Keratinocyte (primary cell): Measurements from ENCODE around the gene RASGRP3. TPM values are rescaled to one million over a fixed set of nuclear protein-coding genes. Genes with fewer than 3 reads are reported as not detected.
"Not testable (repeated sequence)": the region's sequence is repeated elsewhere in the genome, so short reads cannot be mapped to it uniquely, and the experiment has no call there.

Experiments
- DNase-seq: peaks from one replicate; pipeline ENCODE4 v3.0.0-alpha.2; 2011; ENCODE audit warnings: low read depth, missing footprints, low spot score
- FAIRE-seq: peaks from 2 replicates; lab custom pipeline; 2011; peaks lifted over from hg19 to GRCh38; lab: Jason Lieb, UNC
- H2AFZ ChIP-seq: 2 replicates; pipeline ENCODE4 v1.6.0; 2012; ENCODE audit warnings: low read length, control low read depth, inconsistent platforms; ENCODE audit not compliant: control insufficient read depth
- H3K27ac ChIP-seq: 2 replicates; pipeline ENCODE4 v1.5.1; 2011; ENCODE audit warnings: low read length; ENCODE audit not compliant: control insufficient read depth, insufficient read depth
- H3K27me3 ChIP-seq: 3 replicates; pipeline ENCODE4 v1.6.0; 2011; ENCODE audit warnings: low read length; ENCODE audit not compliant: control insufficient read depth, insufficient read depth; ENCODE audit errors: extremely low read depth
- H3K36me3 ChIP-seq, 2 experiments: 2 replicates in 1 of 2; 3 replicates in 1 of 2; pipeline ENCODE4 v1.5.1; 2011; ENCODE audit warnings: low read length in 2 of 2, mild to moderate bottlenecking in 1 of 2; ENCODE audit not compliant: control insufficient read depth in 2 of 2, insufficient read depth in 2 of 2; ENCODE audit errors: extremely low read depth in 1 of 2
- H3K4me1 ChIP-seq: 3 replicates; pipeline ENCODE4 v1.5.1; 2011; ENCODE audit warnings: low read length; ENCODE audit not compliant: control insufficient read depth, insufficient read depth; ENCODE audit errors: extremely low read depth
- H3K4me2 ChIP-seq: 3 replicates; pipeline ENCODE4 v1.6.0; 2011; ENCODE audit warnings: low read depth, low read length; ENCODE audit not compliant: control insufficient read depth, insufficient read depth; ENCODE audit errors: extremely low read depth
- H3K4me3 ChIP-seq, 3 experiments: fragments of 200-600 bp in 1 of 3; sonication (generic) in 1 of 3; 2 replicates in 2 of 3; 3 replicates in 1 of 3; pipeline ENCODE4 v1.5.1; 2011 to 2016; ENCODE audit warnings: low read length in 3 of 3, mild to moderate bottlenecking in 3 of 3, control low read depth in 2 of 3, inconsistent platforms in 1 of 3, low read depth in 1 of 3, mixed read lengths in 1 of 3, mixed run types in 1 of 3, moderate library complexity in 1 of 3; ENCODE audit not compliant: control insufficient read depth in 2 of 3, insufficient read depth in 2 of 3; ENCODE audit errors: extremely low read depth in 1 of 3
- H3K79me2 ChIP-seq: 2 replicates; pipeline ENCODE4 v1.6.0; 2012; ENCODE audit warnings: low read length; ENCODE audit not compliant: control insufficient read depth, insufficient read depth
- H3K9ac ChIP-seq: 3 replicates; pipeline ENCODE4 v1.6.0; 2011; ENCODE audit warnings: low read length; ENCODE audit not compliant: control insufficient read depth, insufficient read depth; ENCODE audit errors: extremely low read depth
- H3K9me1 ChIP-seq: 3 replicates; pipeline ENCODE4 v1.6.0; 2011; ENCODE audit warnings: low read length; ENCODE audit not compliant: control insufficient read depth, insufficient read depth; ENCODE audit errors: extremely low read depth
- H3K9me3 ChIP-seq: 2 replicates; pipeline ENCODE4 v1.5.1; 2012; ENCODE audit warnings: low read depth, low read length; ENCODE audit not compliant: control insufficient read depth
- H4K20me1 ChIP-seq: 3 replicates; pipeline ENCODE4 v1.6.0; 2011; ENCODE audit warnings: low read length; ENCODE audit not compliant: control insufficient read depth, insufficient read depth; ENCODE audit errors: extremely low read depth
- EZH2 ChIP-seq: IDR thresholded peaks from one replicate; pipeline ENCODE4 v1.6.1; 2012; ENCODE audit warnings: inconsistent platforms, mild to moderate bottlenecking, low read length, moderate library complexity
- dilution Hi-C: fragments of 300-500 bp; cut with MboI; formaldehyde crosslinking; loops from one replicate; pipeline ENCODE4 v1.7.0; 2020; ENCODE audit warnings: low sequenced_read_pairs; ENCODE audit not compliant: extremely low pct_ligation_motif_present
- polyA plus RNA-seq, 5 experiments: library from polyadenylated mRNA; depleted of rRNA in 3 of 5; stranded (reverse) in 3 of 5; stranded (forward) in 1 of 5; unstranded in 1 of 5; fragments of >200 nt; gene quantifications; 1 replicate in 1 of 5; 2 replicates in 3 of 5; 3 replicates in 1 of 5; pipeline versions ENCODE4 v1.2.1 to v1.2.3, GENCODE V29; 2011 to 2012; ENCODE audit warnings: missing spikeins in 2 of 5, low read depth in 1 of 5, low replicate concordance in 1 of 5
- TF ChIP-seq, protein P1 (sequence below), 3 experiments: IDR thresholded peaks in 1 of 3; conservative IDR thresholded peaks in 1 of 3; optimal IDR thresholded peaks in 1 of 3; 2 replicates in 2 of 3; 3 replicates in 1 of 3; pipeline versions ENCODE3 to v1.5.1; 2011; ENCODE audit warnings: low read length in 3 of 3, mild to moderate bottlenecking in 3 of 3, moderate library complexity in 2 of 3, control low read depth in 1 of 3, inconsistent platforms in 1 of 3; ENCODE audit not compliant: insufficient read depth in 2 of 3; ENCODE audit errors: extremely low read depth in 1 of 3

The RASGRP3 gene
- polyA plus RNA-seq, 1 donor (not counting 4 experiments of a cell fraction or from before 2014, with no cell fraction given), result 0.56 TPM

DNA sequence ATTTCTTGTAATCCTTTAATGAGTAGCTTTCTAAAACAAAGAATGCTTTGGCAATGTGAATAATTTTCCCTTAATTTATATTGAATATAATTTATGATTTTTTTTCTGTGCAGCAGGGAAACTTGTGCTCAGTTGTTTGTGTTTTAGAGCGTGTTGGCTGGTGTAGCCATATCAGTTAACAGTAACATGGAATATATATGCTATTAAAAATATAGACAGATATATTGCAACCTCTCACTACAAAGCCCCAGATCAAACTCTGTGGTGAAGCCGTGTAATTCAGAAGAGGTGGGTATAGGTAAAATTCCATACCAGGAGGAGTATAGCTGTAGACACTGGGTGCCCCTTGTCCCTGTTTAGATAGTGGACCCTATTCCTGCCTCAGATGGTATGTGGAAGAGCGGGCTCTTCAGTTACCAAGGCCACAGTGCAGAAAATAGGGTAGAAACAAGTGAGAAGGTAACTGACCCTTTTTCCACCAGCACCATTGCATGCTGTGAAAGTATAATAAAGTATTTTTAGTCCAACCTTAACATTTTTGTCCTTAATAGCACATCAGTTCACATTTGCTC is 18.1 kb upstream of the RASGRP3 start:
- Histone ChIP-seq H3K9me1 (no peaks in the 10 kb centered on the region), H3K27me3 (peaks cover 2% of the 10 kb centered on the region), H3K79me2 (no peaks in the 10 kb centered on the region), H3K36me3 (no peaks in the 10 kb centered on the region), H2AFZ (no peak overlapping the region), H4K20me1 (no peaks in the 10 kb centered on the region), H3K9ac (no peak overlapping the region), H3K4me3 (no peak overlapping the region), H3K4me1 (no peaks in the 10 kb centered on the region), H3K9me3 (no peaks in the 10 kb centered on the region), H3K27ac (no peak overlapping the region), H3K4me2 (no peak overlapping the region)
- dilution Hi-C loops, result no loop called here
- FAIRE-seq (no peak), DNase-seq (no peak)
- no peak for TF ChIP-seq EZH2
- TF ChIP-seq, protein P1, sequence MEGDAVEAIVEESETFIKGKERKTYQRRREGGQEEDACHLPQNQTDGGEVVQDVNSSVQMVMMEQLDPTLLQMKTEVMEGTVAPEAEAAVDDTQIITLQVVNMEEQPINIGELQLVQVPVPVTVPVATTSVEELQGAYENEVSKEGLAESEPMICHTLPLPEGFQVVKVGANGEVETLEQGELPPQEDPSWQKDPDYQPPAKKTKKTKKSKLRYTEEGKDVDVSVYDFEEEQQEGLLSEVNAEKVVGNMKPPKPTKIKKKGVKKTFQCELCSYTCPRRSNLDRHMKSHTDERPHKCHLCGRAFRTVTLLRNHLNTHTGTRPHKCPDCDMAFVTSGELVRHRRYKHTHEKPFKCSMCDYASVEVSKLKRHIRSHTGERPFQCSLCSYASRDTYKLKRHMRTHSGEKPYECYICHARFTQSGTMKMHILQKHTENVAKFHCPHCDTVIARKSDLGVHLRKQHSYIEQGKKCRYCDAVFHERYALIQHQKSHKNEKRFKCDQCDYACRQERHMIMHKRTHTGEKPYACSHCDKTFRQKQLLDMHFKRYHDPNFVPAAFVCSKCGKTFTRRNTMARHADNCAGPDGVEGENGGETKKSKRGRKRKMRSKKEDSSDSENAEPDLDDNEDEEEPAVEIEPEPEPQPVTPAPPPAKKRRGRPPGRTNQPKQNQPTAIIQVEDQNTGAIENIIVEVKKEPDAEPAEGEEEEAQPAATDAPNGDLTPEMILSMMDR (optimal IDR thresholded peaks at IDR 0.05 in 1 of 3, IDR thresholded peaks at IDR 0.05 in 1 of 3, conservative IDR thresholded peaks at IDR 0.05 in 1 of 3; ENCODE audit: extremely low read depth in 1 of 3, insufficient read depth in 2 of 3, low read length in 3 of 3), result no peak

DNA sequence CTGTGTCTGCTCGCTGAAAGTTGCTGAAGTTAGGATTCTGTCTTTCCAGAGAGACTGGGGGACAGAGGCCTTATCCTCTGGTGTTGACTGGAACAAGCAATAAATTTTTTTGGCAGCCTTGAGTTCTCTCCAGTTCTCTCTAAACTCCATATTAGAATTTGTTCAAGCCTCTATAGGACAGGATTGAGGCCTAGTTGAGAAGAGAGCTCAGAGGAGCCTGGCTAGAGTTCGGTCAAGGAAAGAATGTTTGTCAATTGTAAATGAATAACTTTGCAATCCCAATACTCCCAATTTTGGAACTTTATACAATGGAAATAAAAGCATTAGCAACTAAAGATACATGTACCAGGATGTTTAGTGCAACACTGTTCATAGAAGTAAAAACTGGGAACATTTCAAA is 16.7 kb upstream of the RASGRP3 start:
- FAIRE-seq (no peak), DNase-seq (no peak)
- TF ChIP-seq, protein P1 (optimal IDR thresholded peaks at IDR 0.05 in 1 of 3, IDR thresholded peaks at IDR 0.05 in 1 of 3, conservative IDR thresholded peaks at IDR 0.05 in 1 of 3; ENCODE audit: extremely low read depth in 1 of 3, insufficient read depth in 2 of 3, low read length in 3 of 3), result no peak
- no peak for TF ChIP-seq EZH2
- Histone ChIP-seq H3K9ac (no peak overlapping the region), H3K27ac (no peak overlapping the region), H3K9me1 (no peaks in the 10 kb centered on the region), H3K9me3 (no peaks in the 10 kb centered on the region), H3K4me1 (no peaks in the 10 kb centered on the region), H4K20me1 (no peaks in the 10 kb centered on the region), H3K36me3 (no peaks in the 10 kb centered on the region), H3K79me2 (no peaks in the 10 kb centered on the region), H3K27me3 (peaks cover 2% of the 10 kb centered on the region), H3K4me3 (no peak overlapping the region), H2AFZ (no peak overlapping the region), H3K4me2 (no peak overlapping the region)
- dilution Hi-C loops, result no loop called here

DNA sequence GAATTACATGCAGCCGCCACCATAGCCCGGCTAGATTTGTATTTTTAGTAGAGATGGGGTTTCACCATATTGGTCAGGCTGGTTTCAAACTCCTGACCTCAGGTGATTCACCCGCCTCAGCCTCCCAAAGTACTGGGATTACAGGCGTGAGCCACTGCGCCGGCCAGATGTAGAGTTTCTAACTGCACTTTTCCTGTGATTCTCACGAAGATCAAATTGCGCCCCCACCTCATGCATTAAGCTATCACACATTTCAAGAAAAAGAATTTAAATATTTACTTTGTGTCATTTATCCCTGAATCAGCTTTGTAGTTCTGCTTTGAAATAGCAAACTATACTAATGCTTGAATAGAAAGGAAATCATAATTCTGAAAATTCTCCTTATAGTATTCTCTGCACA is 13.9 kb upstream of the RASGRP3 start:
- H3K9ac ChIP-seq, H3K4me1 ChIP-seq, H3K4me2 ChIP-seq, FAIRE-seq, H3K27ac ChIP-seq, H2AFZ ChIP-seq, H3K27me3 ChIP-seq, H4K20me1 ChIP-seq, H3K9me3 ChIP-seq, H3K9me1 ChIP-seq, H3K4me3 ChIP-seq, dilution Hi-C loops, H3K79me2 ChIP-seq, H3K36me3 ChIP-seq, DNase-seq: not testable (repeated sequence)
